GM12878 (cell line): ENCODE data around the gene KRTAP11-1. TPM values are rescaled to one million over a fixed set of nuclear protein-coding genes. Genes with fewer than 3 reads are reported as not detected.

Experiments
- ATAC-seq: fragments of 200-7000 bp; cut with Tn5 transposase; 3 replicates; pipeline ENCODE4 v1.9.1; 2020; ENCODE audit warnings: mild to moderate bottlenecking, moderate library complexity
- BruUV-seq: library from RNA; stranded (reverse); fragments of 400-500 nt; replicated peaks from 2 replicates; lab custom pipeline; 2021; lab: Mats Ljungman, UMichigan
- CTCF ChIA-PET: fragments of 300-600 bp; sonication (Branson Sonifier 250); formaldehyde crosslinking; extraction: SDS; loops from one replicate; lab custom pipeline; 2021; ENCODE audit warnings: inconsistent platforms; lab: Yijun Ruan, JAX
- POLR2A ChIA-PET: fragments of 350-600 bp; formaldehyde crosslinking; extraction: SDS; loops from one replicate; lab custom pipeline; 2021; ENCODE audit warnings: inconsistent platforms; lab: Charles Lee
- RAD21 ChIA-PET: fragments of 300-600 bp; sonication (Branson Sonifier 250); formaldehyde crosslinking; loops from one replicate; lab custom pipeline; 2023; ENCODE audit warnings: antibody characterized with exemption; ENCODE audit not compliant: unreplicated experiment; lab: Charles Lee
- SMC1A ChIA-PET: fragments of 300-600 bp; sonication (Branson Sonifier 250); formaldehyde crosslinking; loops from one replicate; lab custom pipeline; 2023; ENCODE audit not compliant: unreplicated experiment, uncharacterized antibody; lab: Charles Lee
- DNase-seq: peaks from one replicate; pipeline ENCODE4 v3.0.0-alpha.2; 2011; ENCODE audit warnings: low read depth, low spot score
- FAIRE-seq: peaks from 3 replicates; lab custom pipeline; 2011; peaks lifted over from hg19 to GRCh38; lab: Jason Lieb, UNC
- H2AFZ ChIP-seq: 2 replicates; pipeline ENCODE4 v1.6.0; 2011; ENCODE audit warnings: low read depth, low read length, control low read depth; ENCODE audit not compliant: control insufficient read depth
- H3K27ac ChIP-seq: 2 replicates; pipeline ENCODE4 v1.5.1; 2011; ENCODE audit warnings: control low read depth; ENCODE audit not compliant: control insufficient read depth, insufficient read depth
- H3K27me3 ChIP-seq, 2 experiments: replicated peaks in 1 of 2; 2 replicates each; pipeline versions ENCODE4 v1.6.0 to v1.6.1; 2011; ENCODE audit warnings: low read length in 1 of 2; ENCODE audit not compliant: control insufficient read depth in 2 of 2, insufficient read depth in 2 of 2
- H3K36me3 ChIP-seq, 2 experiments: 2 replicates each; pipeline ENCODE4 v1.5.1; 2011; ENCODE audit warnings: low read length in 1 of 2; ENCODE audit not compliant: control insufficient read depth in 2 of 2, insufficient read depth in 2 of 2
- H3K4me1 ChIP-seq: 2 replicates; pipeline ENCODE4 v1.6.1; 2011; ENCODE audit warnings: mild to moderate bottlenecking, low read length, moderate library complexity, mixed read lengths; ENCODE audit not compliant: control insufficient read depth, insufficient read depth
- H3K4me2 ChIP-seq: 2 replicates; pipeline ENCODE4 v1.6.0; 2011; ENCODE audit warnings: control low read depth; ENCODE audit not compliant: control insufficient read depth, insufficient read depth
- H3K4me3 ChIP-seq: fragments of 200-600 bp; sonication (generic); 2 replicates; pipeline ENCODE4 v1.5.1; 2016
- H3K79me2 ChIP-seq: 2 replicates; pipeline ENCODE4 v1.6.0; 2011; ENCODE audit warnings: low read length; ENCODE audit not compliant: control insufficient read depth, insufficient read depth
- H3K9ac ChIP-seq: 2 replicates; pipeline ENCODE4 v1.8.0; 2011; ENCODE audit warnings: low read length, control low read depth, mixed read lengths; ENCODE audit not compliant: control insufficient read depth, insufficient read depth
- H3K9me3 ChIP-seq: replicated peaks from 3 replicates; pipeline ENCODE4 v1.5.1; 2011; ENCODE audit warnings: mild to moderate bottlenecking, low read length; ENCODE audit not compliant: control insufficient read depth, insufficient read depth
- H4K20me1 ChIP-seq: 2 replicates; pipeline ENCODE4 v1.6.0; 2011; ENCODE audit not compliant: control insufficient read depth, insufficient read depth
- ATF3 ChIP-seq: IDR thresholded peaks from 2 replicates; pipeline ENCODE4 v1.6.1; 2011; ENCODE audit warnings: low read depth, mild to moderate bottlenecking, low read length, moderate library complexity, borderline replicate concordance; ENCODE audit errors: extremely low read depth
- ATF7 ChIP-seq: fragments of 450-650 bp; IDR thresholded peaks from 2 replicates; pipeline ENCODE4 v1.6.1; 2016; ENCODE audit warnings: low read depth, mild to moderate bottlenecking
- CBX5 ChIP-seq: sonication (generic); IDR thresholded peaks from 2 replicates; pipeline ENCODE4 v1.6.1; 2016; ENCODE audit warnings: low read depth, moderate library complexity, mild to moderate bottlenecking, inconsistent platforms
- EZH2 ChIP-seq: IDR thresholded peaks from 2 replicates; pipeline ENCODE4 v1.6.1; 2012; ENCODE audit warnings: low read depth, mild to moderate bottlenecking, control low read depth, inconsistent platforms, low read length, borderline replicate concordance; ENCODE audit not compliant: control insufficient read depth
- GABPA ChIP-seq: IDR thresholded peaks from 2 replicates; pipeline ENCODE4 v1.6.1; 2014; ENCODE audit warnings: antibody characterized with exemption, low read depth, mild to moderate bottlenecking, inconsistent platforms
- GATAD2B ChIP-seq: fragments of 450-650 bp; conservative IDR thresholded peaks from 2 replicates; pipeline ENCODE4 v1.6.1; 2017; ENCODE audit warnings: low read depth, mild to moderate bottlenecking, moderate library complexity
- HDAC6 ChIP-seq: fragments of 200-600 bp; sonication (generic); IDR thresholded peaks from one replicate; pipeline ENCODE4 v1.8.0; 2017; ENCODE audit warnings: antibody characterized with exemption; ENCODE audit not compliant: unreplicated experiment
- IRF3 ChIP-seq: fragments of 450-650 bp; IDR thresholded peaks from 2 replicates; pipeline ENCODE4 v1.6.1; 2014; ENCODE audit warnings: mild to moderate bottlenecking
- KDM1A ChIP-seq: fragments of 200-600 bp; sonication (generic); IDR thresholded peaks from 2 replicates; pipeline ENCODE4 v1.6.1; 2016; ENCODE audit warnings: borderline replicate concordance
- MTA3 ChIP-seq: IDR thresholded peaks from 2 replicates; pipeline ENCODE4 v1.6.1; 2012; ENCODE audit warnings: low read length, inconsistent platforms, borderline replicate concordance
- NFYA ChIP-seq: IDR thresholded peaks from 2 replicates; pipeline ENCODE4 v1.6.1; 2011; ENCODE audit warnings: low read depth, mild to moderate bottlenecking, low read length, improper control_type of control experiment, borderline replicate concordance
- NFYB ChIP-seq: IDR thresholded peaks from 2 replicates; pipeline ENCODE4 v1.6.1; 2011; ENCODE audit warnings: low read depth, mild to moderate bottlenecking, low read length, improper control_type of control experiment, moderate library complexity; ENCODE audit not compliant: insufficient read depth
- NKRF ChIP-seq: fragments of 450-650 bp; conservative IDR thresholded peaks from 2 replicates; pipeline ENCODE4 v1.6.1; 2017; ENCODE audit warnings: mild to moderate bottlenecking, moderate library complexity
- NR2C2 ChIP-seq: IDR thresholded peaks from 2 replicates; pipeline ENCODE4 v1.6.1; 2011; ENCODE audit warnings: borderline replicate concordance, low read depth; ENCODE audit not compliant: control insufficient read depth, insufficient read length
- PBX3 ChIP-seq: IDR thresholded peaks from 2 replicates; pipeline ENCODE4 v1.6.1; 2011; ENCODE audit warnings: mild to moderate bottlenecking, low read depth, low read length, moderate library complexity; ENCODE audit not compliant: insufficient replicate concordance
- POLR2AphosphoS5 ChIP-seq: IDR thresholded peaks from 2 replicates; pipeline ENCODE4 v1.6.1; 2011; ENCODE audit warnings: mild to moderate bottlenecking, low read length, inconsistent platforms
- RFX5 ChIP-seq: IDR thresholded peaks from 2 replicates; pipeline ENCODE4 v1.6.1; 2011; ENCODE audit warnings: low read depth, low read length, improper control_type of control experiment
- ZNF217 ChIP-seq: fragments of 450-650 bp; IDR thresholded peaks from 2 replicates; pipeline ENCODE4 v1.6.1; 2017; ENCODE audit warnings: antibody characterized with exemption, mild to moderate bottlenecking
- ZNF24 ChIP-seq: fragments of 450-650 bp; IDR thresholded peaks from 2 replicates; pipeline ENCODE4 v1.6.1; 2017; ENCODE audit warnings: antibody characterized with exemption, mild to moderate bottlenecking
- WGBS: methylation state at CpG from one replicate; pipeline ENCODE4 v1.1.6; 2016; ENCODE audit warnings: low lambda C conversion rate; ENCODE audit not compliant: insufficient replicate concordance, insufficient coverage; ENCODE audit errors: missing lambda C conversion rate; 5-methylcytosine and 5-hydroxymethylcytosine counted together
- in situ Hi-C: fragments of 300-500 bp; cut with MboI; formaldehyde crosslinking; loops from 9 replicates; pipeline ENCODE4 v1.14.3; 2018; ENCODE audit warnings: mixed read lengths
- intact Hi-C: fragments of 100-400 bp; cut with micrococcal nuclease; formaldehyde crosslinking; loops from one replicate; pipeline ENCODE4 v1.14.2; 2022; ENCODE audit not compliant: unreplicated experiment
- polyA plus RNA-seq, 11 experiments: library from polyadenylated mRNA; depleted of rRNA in 4 of 11; unstranded in 6 of 11; stranded (reverse) in 5 of 11; fragments of >200 nt; fragmentation: Nextera tagmentation in 4 of 11; fragmentation: Illumina TruSeq in 1 of 11; extraction: Ambion mirVana in 4 of 11; extraction: Trizol in 1 of 11; gene quantifications; 1 replicate in 1 of 11; 2 replicates in 10 of 11; pipeline versions ENCODE4 v1.2.1 to v1.2.3, GENCODE V29; 2011 to 2016; ENCODE audit warnings: inconsistent platforms in 2 of 11, missing spikeins in 2 of 11, low read depth in 1 of 11
- total RNA-seq, 4 experiments: library from RNA; depleted of rRNA in 3 of 4; stranded (reverse); fragments of >200 nt in 3 of 4; fragmentation: Illumina TruSeq in 1 of 4; extraction: Trizol in 1 of 4; gene quantifications; 2 replicates each; pipeline versions ENCODE4 v1.2.1 to v1.2.3, GENCODE V29; 2013 to 2021

KRTAP11-1 gene
- total and polyA plus RNA-seq, 10 of the 15 experiments (the other 5 are each of a cell fraction or from before 2014, with no cell fraction given): not detected

- TF ChIP-seq ATF3 (no peak), GATAD2B (no peak), GABPA (no peak), ZNF24 (no peak), KDM1A (no peak), ATF7 (no peak)
- TF ChIP-seq, all 136 proteins: peak for 0
Observed at GRCh38 chr21:30882866-30883597, 1.7 kb upstream of the KRTAP11-1 start (continued).

GRCh38 chr21:30880914-30881313, 466 bp downstream of the KRTAP11-1 start:
- in situ Hi-C loops: no loop called here

More at GRCh38 chr21:30880914-30881313, 466 bp downstream of the KRTAP11-1 start:
- Histone ChIP-seq H2AFZ (no peak overlapping the region), H3K27me3 (no peaks in the 10 kb centered on the region), H3K4me3 (no peak overlapping the region), H3K27ac (no peak overlapping the region), H3K9ac (no peak overlapping the region), H4K20me1 (no peaks in the 10 kb centered on the region), H3K79me2 (no peaks in the 10 kb centered on the region), H3K4me2 (no peak overlapping the region), H3K4me1 (no peaks in the 10 kb centered on the region)
- FAIRE-seq (no peak), DNase-seq (no peak)
- intact Hi-C loops: no loop called here
- no TSS peak for BruUV-seq
- ChIA-PET POLR2A (no interaction called here), CTCF (no interaction called here), SMC1A (interaction anchor here (1.2 to 1.6 kb wide), 2 partner anchors 17 to 20 kb away, joined by 3 read pairs; no protein-coding TSS in a partner anchor)
- WGBS: 33% methylated on average over 12 of the region's 12 CpGs
- TF ChIP-seq PBX3 (no peak), HDAC6 (no peak), NFYA (no peak), GABPA (no peak), POLR2AphosphoS5 (no peak), NKRF (no peak), IRF3 (no peak), RFX5 (no peak), MTA3 (no peak), CBX5 (no peak), EZH2 (no peak), ZNF217 (no peak), NFYB (no peak), NR2C2 (no peak)
- TF ChIP-seq, all 136 proteins: peak for 0
- no peaks in the 10 kb centered on the region for H3K9me3 ChIP-seq
- RAD21 ChIA-PET: no interaction called here
- no peaks in the 10 kb centered on the region for H3K36me3 ChIP-seq
- ATAC-seq: no peak
